PC-3 (cell line): ENCODE data around the gene TEKT5. TPM values are rescaled to one million over a fixed set of nuclear protein-coding genes. Genes with fewer than 3 reads are reported as not detected.
A peak's percentile ranks its signal among the peaks of the same experiment; 100 is the strongest.

ENCODE experiments used
- ATAC-seq: fragments of 200-7000 bp; cut with Tn5 transposase; 2 replicates; pipeline ENCODE4 v1.9.1; 2020; ENCODE audit warnings: mild to moderate bottlenecking, moderate library complexity
- Bru-seq: library from RNA; stranded (reverse); fragments of 400-500 nt; gene quantifications from one replicate; lab custom pipeline; 2021; lab: Mats Ljungman, UMichigan
- BruChase-seq, 2 experiments: library from RNA; stranded (reverse); fragments of 400-500 nt; gene quantifications; one replicate each; lab custom pipeline; 2021; lab: Mats Ljungman, UMichigan
- BruUV-seq: library from RNA; stranded (reverse); fragments of 400-500 nt; replicated peaks from 2 replicates; lab custom pipeline; 2021; lab: Mats Ljungman, UMichigan
- CTCF ChIA-PET: fragments of 300-600 bp; sonication (Branson Sonifier 250); formaldehyde crosslinking; loops from one replicate; lab custom pipeline; 2022; ENCODE audit warnings: antibody characterized with exemption; lab: Charles Lee
- POLR2A ChIA-PET: fragments of 300-600 bp; sonication (Branson Sonifier 250); formaldehyde crosslinking; loops from one replicate; lab custom pipeline; 2022; ENCODE audit warnings: antibody characterized with exemption; ENCODE audit not compliant: unreplicated experiment; lab: Charles Lee
- DNase-seq: peaks from one replicate; pipeline ENCODE4 v3.0.0-alpha.2; 2015
- H2AFZ ChIP-seq: fragments of 300-600 bp; sonication (generic); 2 replicates; pipeline ENCODE4 v1.6.0; 2016; ENCODE audit warnings: antibody characterized with exemption, low read length
- H3F3A ChIP-seq: fragments of 300-600 bp; sonication (generic); one replicate; pipeline ENCODE4 v1.6.0; 2017; ENCODE audit warnings: antibody characterized with exemption, low read length, control low read depth, mild to moderate bottlenecking; ENCODE audit not compliant: unreplicated experiment
- H3K27ac ChIP-seq: fragments of 300-600 bp; sonication (generic); 2 replicates; pipeline ENCODE4 v1.5.1; 2016; ENCODE audit warnings: mild to moderate bottlenecking, low read length
- H3K27me3 ChIP-seq: fragments of 300-600 bp; sonication (generic); 2 replicates; pipeline ENCODE4 v1.6.1; 2016; ENCODE audit warnings: low read length, mixed read lengths
- H3K36me3 ChIP-seq: fragments of 300-600 bp; sonication (generic); 2 replicates; pipeline ENCODE4 v1.6.1; 2016; ENCODE audit warnings: low read depth, mixed run types, low read length, mixed read lengths
- H3K4me1 ChIP-seq: fragments of 300-600 bp; sonication (generic); 2 replicates; pipeline ENCODE4 v1.5.1; 2016; ENCODE audit warnings: low read length; ENCODE audit not compliant: insufficient read depth
- H3K4me2 ChIP-seq: fragments of 300-600 bp; sonication (generic); 2 replicates; pipeline ENCODE4 v1.6.0; 2016; ENCODE audit warnings: low read length
- H3K4me3 ChIP-seq: fragments of 300-600 bp; sonication (generic); 2 replicates; pipeline ENCODE4 v1.5.1; 2016; ENCODE audit warnings: mild to moderate bottlenecking, low read length, mixed read lengths
- H3K79me2 ChIP-seq: fragments of 300-600 bp; sonication (generic); 2 replicates; pipeline ENCODE4 v1.6.1; 2017; ENCODE audit warnings: low read length, mixed read lengths
- H3K9ac ChIP-seq: fragments of 300-600 bp; sonication (generic); 2 replicates; pipeline ENCODE4 v1.6.0; 2016; ENCODE audit warnings: mild to moderate bottlenecking, low read length
- H3K9me2 ChIP-seq: fragments of 300-600 bp; sonication (generic); replicated peaks from 2 replicates; pipeline ENCODE4 v1.6.1; 2016; ENCODE audit warnings: mixed run types, low read length, mixed read lengths
- H3K9me3 ChIP-seq: fragments of 300-600 bp; sonication (generic); 2 replicates; pipeline ENCODE4 v1.6.1; 2016; ENCODE audit warnings: low read length, mixed read lengths
- H4K20me1 ChIP-seq: fragments of 300-600 bp; sonication (generic); 2 replicates; pipeline ENCODE4 v1.6.1; 2016; ENCODE audit warnings: low read length, mixed read lengths
- EZH2 ChIP-seq: fragments of 300-600 bp; sonication (generic); IDR thresholded peaks from one replicate; pipeline ENCODE4 v1.6.1; 2017; ENCODE audit warnings: antibody characterized with exemption, mild to moderate bottlenecking, low read length; ENCODE audit not compliant: unreplicated experiment
- EZH2phosphoT487 ChIP-seq: fragments of 300-600 bp; sonication (generic); IDR thresholded peaks from 2 replicates; pipeline ENCODE4 v1.6.1; 2018; ENCODE audit warnings: mild to moderate bottlenecking, antibody characterized with exemption, low read length, borderline replicate concordance
- intact Hi-C: fragments of 100-400 bp; cut with micrococcal nuclease; formaldehyde crosslinking; loops from 2 replicates; pipeline ENCODE4 v1.9.0; 2023
- long read RNA-seq: library from polyadenylated mRNA; unstranded; transcript quantifications from one replicate; pipeline ENCODE4 v2.0.0, GENCODE V29; 2021; ENCODE audit not compliant: unreplicated experiment
- total RNA-seq: library from RNA; depleted of rRNA; stranded (reverse); fragments of >200 nt; gene quantifications from 2 replicates; pipeline ENCODE4 v1.2.3, GENCODE V29; 2014; rRNA removed
- TF ChIP-seq, protein P1 (sequence below): fragments of 300-600 bp; sonication (generic); conservative IDR thresholded peaks from 2 replicates; pipeline ENCODE4 v1.5.1; 2017; ENCODE audit warnings: antibody characterized with exemption, low read depth, mild to moderate bottlenecking, low read length

TEKT5 gene
- total RNA-seq (not detected in 2 replicates), Bru-seq, nascent RNA (percentile 4 among the genes with signal in this experiment), BruChase-seq, experiment 1, labeled RNA remaining after a 6-hour chase (percentile 8 among the genes with signal in this experiment), BruChase-seq, experiment 2, labeled RNA remaining after a 2-hour chase (percentile 11 among the genes with signal in this experiment)
- long read RNA-seq, result 0 reads

- no TSS peak for BruUV-seq
Measured at GRCh38 chr16:10694830-10695229, at the start of gene TEKT5. TSS of gene TEKT5 (minus strand) at chr16:10694930. CDS start at chr16:10694873, 57 bp downstream.

GRCh38 chr16:10743610-10744369, 49.1 kb upstream of the TEKT5 start, which contains the start of gene NUBP1:
TSS of gene NUBP1 (plus strand) at chr16:10743842. CDS start at chr16:10743864, 22 bp downstream.
- peaks cover 5% of the 10 kb centered on the region; the same call in 1 of the 2 replicates for H3K79me2 ChIP-seq
- H3K27me3 ChIP-seq, result no peaks in the 10 kb centered on the region
- peak within 1 kb of the TSS; percentile 98 for H3K9ac ChIP-seq
- no peak for TF ChIP-seq EZH2
- no peak for TF ChIP-seq EZH2phosphoT487
- TF ChIP-seq, protein P1, sequence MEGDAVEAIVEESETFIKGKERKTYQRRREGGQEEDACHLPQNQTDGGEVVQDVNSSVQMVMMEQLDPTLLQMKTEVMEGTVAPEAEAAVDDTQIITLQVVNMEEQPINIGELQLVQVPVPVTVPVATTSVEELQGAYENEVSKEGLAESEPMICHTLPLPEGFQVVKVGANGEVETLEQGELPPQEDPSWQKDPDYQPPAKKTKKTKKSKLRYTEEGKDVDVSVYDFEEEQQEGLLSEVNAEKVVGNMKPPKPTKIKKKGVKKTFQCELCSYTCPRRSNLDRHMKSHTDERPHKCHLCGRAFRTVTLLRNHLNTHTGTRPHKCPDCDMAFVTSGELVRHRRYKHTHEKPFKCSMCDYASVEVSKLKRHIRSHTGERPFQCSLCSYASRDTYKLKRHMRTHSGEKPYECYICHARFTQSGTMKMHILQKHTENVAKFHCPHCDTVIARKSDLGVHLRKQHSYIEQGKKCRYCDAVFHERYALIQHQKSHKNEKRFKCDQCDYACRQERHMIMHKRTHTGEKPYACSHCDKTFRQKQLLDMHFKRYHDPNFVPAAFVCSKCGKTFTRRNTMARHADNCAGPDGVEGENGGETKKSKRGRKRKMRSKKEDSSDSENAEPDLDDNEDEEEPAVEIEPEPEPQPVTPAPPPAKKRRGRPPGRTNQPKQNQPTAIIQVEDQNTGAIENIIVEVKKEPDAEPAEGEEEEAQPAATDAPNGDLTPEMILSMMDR, result no peak
- peaks cover 9% of the 10 kb centered on the region for H3K4me1 ChIP-seq
- POLR2A ChIA-PET, result interaction anchor here (0.5 to 1.3 kb wide), 6 partner anchors 81 to 229 kb away, joined by 3 to 5 read pairs (median 4); partner anchors contain the start of gene DEXI
- H3K9me2 ChIP-seq, result no peaks in the 10 kb centered on the region
- peak within 1 kb of the TSS; percentile 90 for H3K4me2 ChIP-seq
- no peaks in the 10 kb centered on the region for H4K20me1 ChIP-seq
- H3K9me3 ChIP-seq, result no peaks in the 10 kb centered on the region
- DNase-seq (peak; percentile 94), ATAC-seq (peak; percentile 93)
- H3K4me3 ChIP-seq, result peak within 1 kb of the TSS; percentile 80
- H3K36me3 ChIP-seq, result no peaks in the 10 kb centered on the region
- H3K27ac ChIP-seq, result peak within 1 kb of the TSS; percentile 91
- intact Hi-C loops, result loop anchor here (5.0 kb wide), 1 partner anchor 199 kb away; the partner anchor contains the start of genes CLEC16A and DEXI
- CTCF ChIA-PET, result interaction anchor here (0.6 kb wide), 1 partner anchor 193 kb away, joined by 3 read pairs; no protein-coding TSS in a partner anchor
- H2AFZ ChIP-seq, result peak within 1 kb of the TSS; percentile 90
- no peaks in the 10 kb centered on the region for H3F3A ChIP-seq
- TSS peak; percentile 89 for BruUV-seq

More at GRCh38 chr16:10694830-10695229, at the start of gene TEKT5:
- H3K36me3 ChIP-seq, result no peaks in the 10 kb centered on the region
- H3K27me3 ChIP-seq, result no peaks in the 10 kb centered on the region
- TF ChIP-seq, protein P1, result no peak
- TF ChIP-seq EZH2phosphoT487, result no peak
- ATAC-seq (no peak), DNase-seq (no peak)
- H3K9me2 ChIP-seq, result no peaks in the 10 kb centered on the region
- ChIA-PET POLR2A (no interaction called here), CTCF (no interaction called here)
- no peak within 1 kb of the TSS for H3K4me2 ChIP-seq
- H3F3A ChIP-seq, result no peaks in the 10 kb centered on the region
- H3K4me3 ChIP-seq, result no peak within 1 kb of the TSS
- intact Hi-C loops, result no loop called here
- no peak within 1 kb of the TSS for H2AFZ ChIP-seq
- H3K9ac ChIP-seq, result no peak within 1 kb of the TSS
- no peaks in the 10 kb centered on the region for H4K20me1 ChIP-seq
- no peaks in the 10 kb centered on the region for H3K9me3 ChIP-seq
- no peaks in the 10 kb centered on the region for H3K79me2 ChIP-seq
- no peak within 1 kb of the TSS for H3K27ac ChIP-seq
- no peaks in the 10 kb centered on the region for H3K4me1 ChIP-seq
